Endothelial cell (in vitro differentiated cells): Measurements from ENCODE around the gene LRP1B. TPM values are rescaled to one million over a fixed set of nuclear protein-coding genes. Genes with fewer than 3 reads are reported as not detected.

Experiments used
- DNase-seq: peaks from one replicate; pipeline ENCODE4 v3.0.0; 2021; ENCODE audit warnings: low spot score
- H3K27ac Mint-ChIP-seq: one replicate; pipeline ENCODE4 v1.8.0; 2021; ENCODE audit warnings: mixed read lengths, inconsistent platforms; ENCODE audit not compliant: unreplicated experiment
- H3K27me3 Mint-ChIP-seq: one replicate; pipeline ENCODE4 v1.8.0; 2021; ENCODE audit warnings: mild to moderate bottlenecking, moderate library complexity, mixed read lengths, inconsistent platforms; ENCODE audit not compliant: unreplicated experiment
- H3K36me3 Mint-ChIP-seq: one replicate; pipeline ENCODE4 v1.8.0; 2021; ENCODE audit warnings: mild to moderate bottlenecking, low read depth, mixed read lengths, inconsistent platforms; ENCODE audit not compliant: unreplicated experiment
- H3K4me1 Mint-ChIP-seq: one replicate; pipeline ENCODE4 v1.8.0; 2021; ENCODE audit warnings: mild to moderate bottlenecking, mixed read lengths, inconsistent platforms; ENCODE audit not compliant: unreplicated experiment
- H3K4me3 Mint-ChIP-seq: one replicate; pipeline ENCODE4 v1.8.0; 2021; ENCODE audit warnings: mild to moderate bottlenecking, mixed read lengths, inconsistent platforms; ENCODE audit not compliant: unreplicated experiment
- H3K9me3 Mint-ChIP-seq: one replicate; pipeline ENCODE4 v1.8.0; 2021; ENCODE audit warnings: mixed read lengths, inconsistent platforms; ENCODE audit not compliant: unreplicated experiment
- CTCF ChIP-seq: fragments of 200-600 bp; sonication (generic); IDR thresholded peaks from one replicate; pipeline ENCODE4 v1.5.0; 2021; ENCODE audit warnings: antibody characterized with exemption; ENCODE audit not compliant: unreplicated experiment
- total RNA-seq: library from RNA; stranded (reverse); fragmentation: NEBNext Ultra II Directional; extraction: Animal tissue kit (Norgen Biotek cat#: 25700); gene quantifications from one replicate; pipeline ENCODE4 v1.2.1, GENCODE V29; 2021; ENCODE audit not compliant: unreplicated experiment

LRP1B gene
- total RNA-seq, 1 donor from 2014 or later = 1.4 TPM

- Mint-ChIP-seq H3K9me3 (no peaks in the 10 kb centered on the region), H3K27ac (no peak overlapping the region), H3K36me3 (no peaks in the 10 kb centered on the region), H3K4me1 (peaks cover 15% of the 10 kb centered on the region), H3K27me3 (no peaks in the 10 kb centered on the region), H3K4me3 (no peak overlapping the region)
- TF ChIP-seq CTCF = no peak
- no peak for DNase-seq
Measured at GRCh38 chr2:141534666-141535362, 596.0 kb downstream of the LRP1B start.

- Mint-ChIP-seq H3K36me3 (no peaks in the 10 kb centered on the region), H3K27ac (no peak overlapping the region), H3K4me1 (peaks cover 10% of the 10 kb centered on the region), H3K27me3 (no peaks in the 10 kb centered on the region), H3K9me3 (no peaks in the 10 kb centered on the region), H3K4me3 (no peak overlapping the region)
- DNase-seq = no peak
- no peak for TF ChIP-seq CTCF
Measured at GRCh38 chr2:141529659-141530058, 601.2 kb downstream of the LRP1B start.

GRCh38 chr2:141528990-141529389 is 601.8 kb downstream of the LRP1B start:
- Mint-ChIP-seq H3K4me3 (no peak overlapping the region), H3K27me3 (no peaks in the 10 kb centered on the region), H3K27ac (no peak overlapping the region), H3K9me3 (no peaks in the 10 kb centered on the region), H3K36me3 (no peaks in the 10 kb centered on the region), H3K4me1 (peaks cover 4% of the 10 kb centered on the region)
- no peak for TF ChIP-seq CTCF
- no peak for DNase-seq

- no peaks in the 10 kb centered on the region for H3K9me3 Mint-ChIP-seq
- H3K27ac Mint-ChIP-seq = no peak overlapping the region
- no peaks in the 10 kb centered on the region for H3K36me3 Mint-ChIP-seq
- no peak overlapping the region for H3K4me3 Mint-ChIP-seq
- H3K4me1 Mint-ChIP-seq = no peaks in the 10 kb centered on the region
- DNase-seq = no peak
- no peak for TF ChIP-seq CTCF
- no peaks in the 10 kb centered on the region for H3K27me3 Mint-ChIP-seq
Measured at GRCh38 chr2:141526760-141527159, 604.1 kb downstream of the LRP1B start.

GRCh38 chr2:141524777-141525176 is 606.0 kb downstream of the LRP1B start:
- Mint-ChIP-seq H3K4me3 (no peak overlapping the region), H3K4me1 (no peaks in the 10 kb centered on the region)

More at GRCh38 chr2:141524777-141525176, 606.0 kb downstream of the LRP1B start:
- DNase-seq = no peak
- Mint-ChIP-seq H3K36me3 (no peaks in the 10 kb centered on the region), H3K27ac (no peak overlapping the region), H3K9me3 (no peaks in the 10 kb centered on the region), H3K27me3 (no peaks in the 10 kb centered on the region)
- TF ChIP-seq CTCF = no peak
